GM21381 (cell line): ENCODE measurements around the gene HAVCR2.
"Not testable (repeated sequence)": the region's sequence is repeated elsewhere in the genome, so short reads cannot be mapped to it uniquely, and the experiment has no call there.

Experiments used
- ATAC-seq: cut with Tn5 transposase; IDR thresholded peaks from one replicate; pipeline ENCODE4 v1.9.1; 2021; ENCODE audit warnings: mild to moderate bottlenecking, moderate library complexity; ENCODE audit not compliant: unreplicated experiment

Gene HAVCR2

DNA sequence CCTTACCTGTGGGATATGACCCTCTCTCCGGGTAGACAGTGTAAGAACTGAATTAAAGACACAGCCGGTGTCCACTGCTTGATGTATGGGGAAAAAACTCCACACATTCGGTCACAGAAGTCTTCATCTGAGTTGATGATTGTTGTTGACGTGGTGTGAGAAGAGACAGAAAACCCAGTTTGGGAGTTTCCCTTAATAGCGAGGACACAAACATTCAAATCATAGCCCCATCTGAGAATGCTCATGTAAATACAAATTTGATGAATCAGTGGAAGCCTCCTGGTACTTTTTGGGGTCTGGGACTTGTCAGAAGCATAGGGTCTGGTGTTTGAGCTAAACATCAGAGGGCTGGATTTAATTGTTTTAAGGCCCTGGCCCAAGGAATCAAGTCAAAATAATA is 60.9 kb downstream of the HAVCR2 start:
- no peak for ATAC-seq

DNA sequence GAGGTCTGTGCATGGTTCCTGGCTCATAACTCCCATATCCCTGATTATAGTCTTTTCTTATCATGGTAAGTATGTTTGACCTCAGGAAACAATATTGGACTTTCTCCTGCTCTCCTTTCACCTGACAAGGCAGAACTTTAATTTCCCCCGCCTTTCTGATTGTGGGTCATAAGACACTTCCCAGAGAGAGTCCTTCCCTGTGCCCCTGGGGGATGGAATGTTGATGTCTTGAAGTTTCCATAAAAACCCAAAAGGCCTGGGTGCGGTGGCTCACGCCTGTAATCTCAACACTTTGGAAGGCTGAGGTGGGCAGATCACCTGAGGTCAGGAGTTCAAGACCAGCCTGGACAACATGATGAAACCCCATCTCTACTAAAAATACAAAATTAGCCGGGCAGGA is 61.8 kb downstream of the HAVCR2 start:
- ATAC-seq: not testable (repeated sequence)

- ATAC-seq: no peak
These were observed 62.8 kb downstream of the HAVCR2 start for GRCh38 chr5:157046041-157046440.

GRCh38 chr5:157045601-157046000 is 63.2 kb downstream of the HAVCR2 start:
- ATAC-seq: no peak

GRCh38 chr5:157038568-157039187 is 70.2 kb downstream of the HAVCR2 start:
- no peak for ATAC-seq
